Measurements from ENCODE around the gene PTPRA. TPM values are rescaled to one million over a fixed set of nuclear protein-coding genes. Genes with fewer than 3 reads are reported as not detected.

Gene PTPRA, protein sequence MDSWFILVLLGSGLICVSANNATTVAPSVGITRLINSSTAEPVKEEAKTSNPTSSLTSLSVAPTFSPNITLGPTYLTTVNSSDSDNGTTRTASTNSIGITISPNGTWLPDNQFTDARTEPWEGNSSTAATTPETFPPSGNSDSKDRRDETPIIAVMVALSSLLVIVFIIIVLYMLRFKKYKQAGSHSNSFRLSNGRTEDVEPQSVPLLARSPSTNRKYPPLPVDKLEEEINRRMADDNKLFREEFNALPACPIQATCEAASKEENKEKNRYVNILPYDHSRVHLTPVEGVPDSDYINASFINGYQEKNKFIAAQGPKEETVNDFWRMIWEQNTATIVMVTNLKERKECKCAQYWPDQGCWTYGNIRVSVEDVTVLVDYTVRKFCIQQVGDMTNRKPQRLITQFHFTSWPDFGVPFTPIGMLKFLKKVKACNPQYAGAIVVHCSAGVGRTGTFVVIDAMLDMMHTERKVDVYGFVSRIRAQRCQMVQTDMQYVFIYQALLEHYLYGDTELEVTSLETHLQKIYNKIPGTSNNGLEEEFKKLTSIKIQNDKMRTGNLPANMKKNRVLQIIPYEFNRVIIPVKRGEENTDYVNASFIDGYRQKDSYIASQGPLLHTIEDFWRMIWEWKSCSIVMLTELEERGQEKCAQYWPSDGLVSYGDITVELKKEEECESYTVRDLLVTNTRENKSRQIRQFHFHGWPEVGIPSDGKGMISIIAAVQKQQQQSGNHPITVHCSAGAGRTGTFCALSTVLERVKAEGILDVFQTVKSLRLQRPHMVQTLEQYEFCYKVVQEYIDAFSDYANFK
- 32.8 to 39.8 TPM (median 37.8 TPM) in 5 replicates for total RNA-seq (2022; extraction: Qiagen RNA extraction; ENCODE audit: low read depth)

DNA sequence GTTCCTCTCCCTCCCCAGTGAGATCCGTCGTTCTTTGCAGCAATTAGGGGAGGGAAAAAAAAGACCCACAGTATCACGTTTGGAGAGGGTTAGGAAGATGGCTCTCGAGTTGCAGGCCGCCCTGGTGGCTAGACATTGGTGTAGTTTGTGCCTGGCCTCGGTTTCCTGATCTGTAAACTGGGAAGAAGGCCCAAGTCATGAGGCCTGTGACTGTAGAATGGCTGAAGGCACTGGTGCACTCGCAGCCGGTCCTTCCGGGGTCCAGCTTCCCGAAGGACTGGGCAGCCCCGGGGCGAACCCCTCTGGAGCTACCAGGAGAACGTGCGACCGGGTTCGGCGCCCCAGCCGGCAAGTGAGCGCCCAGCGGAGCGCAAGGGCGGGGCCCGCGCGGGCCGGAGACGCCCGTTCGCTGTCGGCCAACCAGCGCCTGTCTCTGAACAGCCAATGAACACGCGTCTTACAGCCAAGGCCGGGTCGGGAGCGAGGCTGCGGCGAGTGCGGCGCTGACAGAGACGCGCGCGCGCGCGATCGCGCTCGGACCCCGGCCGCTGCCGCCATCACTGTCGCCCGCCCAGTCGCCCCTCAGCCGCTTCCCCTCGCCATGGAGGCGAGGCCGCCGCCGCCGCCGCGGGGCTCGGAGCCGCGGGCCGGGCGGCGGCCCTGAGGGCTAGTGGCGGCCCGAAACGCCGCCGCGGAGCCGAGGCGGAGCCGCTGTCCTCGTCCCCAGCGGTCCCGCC, at the start of gene PTPRA:
TSS of gene PTPRA (plus strand) at position 472 of the 737 bp plus-strand sequence. CDS start 90,797 bp downstream, outside the sequence.

GRCh38 chr20:2840138-2840966, 32.9 kb upstream of the PTPRA start, which contains the start of the genes PCED1A and VPS16:
TSS of gene PCED1A (minus strand) at chr20:2840655. CDS start at chr20:2839912, 743 bp downstream.
TSS of gene VPS16 (plus strand) at chr20:2840745. CDS start at chr20:2840775, 30 bp downstream.

GRCh38 chr20:3043322-3043721, 170.0 kb downstream of the PTPRA start, which contains the start of gene GNRH2:
TSS of gene GNRH2 (plus strand) at chr20:3043622. CDS start at chr20:3044415, 793 bp downstream.

DNA sequence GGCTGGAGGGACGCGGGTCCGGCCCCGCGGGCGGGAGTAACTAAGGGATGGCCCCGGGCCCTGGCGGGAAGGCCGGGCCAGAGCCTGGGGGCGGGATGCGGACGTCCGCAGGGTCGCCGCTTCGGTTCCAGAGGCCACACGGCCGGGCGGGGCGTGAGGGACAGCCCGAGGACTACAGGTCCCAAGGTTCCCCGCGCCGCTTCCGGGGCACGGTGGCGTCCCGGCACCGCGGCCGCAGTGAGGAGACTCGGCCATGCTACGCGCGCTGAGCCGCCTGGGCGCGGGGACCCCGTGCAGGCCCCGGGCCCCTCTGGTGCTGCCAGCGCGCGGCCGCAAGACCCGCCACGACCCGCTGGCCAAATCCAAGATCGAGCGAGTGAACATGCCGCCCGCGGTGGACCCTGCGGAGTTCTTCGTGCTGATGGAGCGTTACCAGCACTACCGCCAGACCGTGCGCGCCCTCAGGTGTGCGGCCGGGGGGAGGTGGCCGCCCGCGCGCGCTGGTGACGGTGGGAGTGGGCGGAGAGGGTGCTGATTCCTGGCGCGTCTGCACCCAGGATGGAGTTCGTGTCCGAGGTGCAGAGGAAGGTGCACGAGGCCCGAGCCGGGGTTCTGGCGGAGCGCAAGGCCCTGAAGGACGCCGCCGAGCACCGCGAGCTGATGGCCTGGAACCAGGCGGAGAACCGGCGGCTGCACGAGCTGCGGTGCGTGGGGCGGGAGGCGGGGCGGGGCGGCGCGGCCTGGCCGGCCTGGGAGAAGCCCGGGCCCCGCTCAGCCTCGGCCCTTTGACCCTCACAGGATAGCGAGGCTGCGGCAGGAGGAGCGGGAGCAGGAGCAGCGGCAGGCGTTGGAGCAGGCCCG, 172.8 kb downstream of the PTPRA start, which contains the start of gene MRPS26:
TSS of gene MRPS26 (plus strand) at position 237 of the 861 bp plus-strand sequence. CDS start at position 254, 17 bp downstream.

GRCh38 chr20:3071610-3072529, 198.6 kb downstream of the PTPRA start, which contains the start of gene OXT:
TSS of gene OXT (plus strand) at chr20:3071620. CDS start at chr20:3071656, 36 bp downstream.

DNA sequence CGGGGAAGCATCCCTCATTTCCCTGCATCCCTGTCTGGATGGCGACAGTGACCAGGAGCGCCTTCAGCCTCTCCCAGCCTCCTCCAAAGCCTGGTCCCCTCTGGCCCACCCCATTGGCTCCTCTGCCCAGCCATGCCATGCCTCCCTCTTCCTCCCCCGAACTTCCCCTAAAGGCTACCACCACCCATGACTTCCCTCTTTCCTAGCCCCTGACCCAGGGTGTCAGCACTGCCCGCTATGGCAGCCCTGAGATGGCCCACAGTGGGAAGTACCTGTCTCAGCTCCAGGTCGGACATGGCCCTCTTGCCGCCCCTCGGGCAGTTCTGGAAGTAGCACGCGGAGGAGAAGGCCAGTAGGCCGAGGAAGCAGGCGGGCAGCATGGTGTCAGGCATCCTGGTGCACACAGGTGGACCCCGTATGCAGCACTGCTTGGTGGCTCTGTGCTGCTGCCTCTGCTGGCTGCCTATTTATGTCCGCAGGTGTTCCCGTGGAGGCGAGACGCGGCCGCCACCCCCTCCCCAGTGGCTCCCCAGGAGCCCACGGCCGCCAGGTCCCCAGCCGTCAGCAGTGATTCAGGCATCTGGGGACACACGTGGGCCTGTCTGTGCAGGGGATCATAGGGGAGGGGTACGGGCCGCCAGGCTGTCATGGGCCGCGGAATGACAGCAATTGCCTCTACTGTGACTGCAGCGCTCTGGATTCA, 211.2 kb downstream of the PTPRA start, which contains the start of gene AVP:
TSS of gene AVP (minus strand) at position 442 of the 703 bp plus-strand sequence. CDS start at position 392, 50 bp downstream.

Other genes with a start within 250 kb of the PTPRA start
- gene NOP56, start 220.8 kb upstream of the PTPRA start, total RNA-seq (2022; extraction: Qiagen RNA extraction; ENCODE audit: low read depth), result 572 to 771 TPM (median 628 TPM) in 5 replicates
- gene IDH3B, start 209.3 kb upstream of the PTPRA start, total RNA-seq (2022; extraction: Qiagen RNA extraction; ENCODE audit: low read depth), result 122 to 135 TPM (median 131 TPM) in 5 replicates
- gene EBF4, start 180.7 kb upstream of the PTPRA start, total RNA-seq (2022; extraction: Qiagen RNA extraction; ENCODE audit: low read depth), result 2.4 to 3.0 TPM (median 2.7 TPM) in 5 replicates
- gene CPXM1, start 72.9 kb upstream of the PTPRA start, total RNA-seq (2022; extraction: Qiagen RNA extraction; ENCODE audit: low read depth), result not detected in 5 replicates
- gene C20orf141, start 58.5 kb upstream of the PTPRA start, total RNA-seq (2022; extraction: Qiagen RNA extraction; ENCODE audit: low read depth), result 0.34 to 0.66 TPM (median 0.36 TPM) in 3 of 5 replicates, not detected in the others
- 0.02 to 0.07 TPM in 2 of 5 replicates, not detected in the others for gene TMEM239, start 57.1 kb upstream of the PTPRA start, total RNA-seq (2022; extraction: Qiagen RNA extraction; ENCODE audit: low read depth)
- gene PCED1A, start 32.8 kb upstream of the PTPRA start, total RNA-seq (2022; extraction: Qiagen RNA extraction; ENCODE audit: low read depth), result 16.1 to 31.2 TPM (median 25.4 TPM) in 5 replicates
- 23.4 to 34.1 TPM (median 32.3 TPM) in 5 replicates for gene VPS16, start 32.7 kb upstream of the PTPRA start, total RNA-seq (2022; extraction: Qiagen RNA extraction; ENCODE audit: low read depth)
- gene GNRH2, start 170.1 kb downstream of the PTPRA start, total RNA-seq (2022; extraction: Qiagen RNA extraction; ENCODE audit: low read depth), result 0.22 to 0.53 TPM in 2 of 5 replicates, not detected in the others
- gene MRPS26, start 172.6 kb downstream of the PTPRA start, total RNA-seq (2022; extraction: Qiagen RNA extraction; ENCODE audit: low read depth), result 116 to 163 TPM (median 160 TPM) in 5 replicates
- gene OXT, start 198.1 kb downstream of the PTPRA start, total RNA-seq (2022; extraction: Qiagen RNA extraction; ENCODE audit: low read depth), result not detected in 5 replicates
- not detected in 5 replicates for gene AVP, start 211.2 kb downstream of the PTPRA start, total RNA-seq (2022; extraction: Qiagen RNA extraction; ENCODE audit: low read depth)